ENCODE data around the gene HPCAL1. TPM values are rescaled to one million over a fixed set of nuclear protein-coding genes. Genes with fewer than 3 reads are reported as not detected.

Gene HPCAL1
- total RNA-seq, 1 donor = 34.4 TPM

GRCh38 chr2:10331702-10332401 is 29.1 kb downstream of the HPCAL1 start:
- TF ChIP-seq CTCF (IDR thresholded peaks at IDR 0.05; ENCODE audit: insufficient read depth, low read length) = no peak
- no peak overlapping the region for H3K4me3 ChIP-seq (ENCODE audit: low read depth, low read length)
- no peak for DNase-seq (ENCODE audit: low read depth)

GRCh38 chr2:10332402-10333246 is 29.9 kb downstream of the HPCAL1 start:
- DNase-seq (ENCODE audit: low read depth) = no peak
- no peak overlapping the region for H3K4me3 ChIP-seq (ENCODE audit: low read depth, low read length)
- no peak for TF ChIP-seq CTCF (IDR thresholded peaks at IDR 0.05; ENCODE audit: insufficient read depth, low read length)

- TF ChIP-seq CTCF (IDR thresholded peaks at IDR 0.05; ENCODE audit: insufficient read depth, low read length) = no peak
- H3K4me3 ChIP-seq (ENCODE audit: low read depth, low read length) = no peak overlapping the region
- no peak for DNase-seq (ENCODE audit: low read depth)
These were observed 30.5 kb downstream of the HPCAL1 start for GRCh38 chr2:10333247-10333613.

GRCh38 chr2:10333966-10334365 is 31.3 kb downstream of the HPCAL1 start:
- no peak overlapping the region for H3K4me3 ChIP-seq (ENCODE audit: low read depth, low read length)
- TF ChIP-seq CTCF (IDR thresholded peaks at IDR 0.05; ENCODE audit: insufficient read depth, low read length) = no peak
- DNase-seq (ENCODE audit: low read depth) = no peak

- H3K4me3 ChIP-seq (ENCODE audit: low read depth, low read length) = no peak overlapping the region
- TF ChIP-seq CTCF (IDR thresholded peaks at IDR 0.05; ENCODE audit: insufficient read depth, low read length) = no peak
- DNase-seq (ENCODE audit: low read depth) = no peak
These were observed 32.5 kb downstream of the HPCAL1 start for GRCh38 chr2:10335046-10335840.

- H3K4me3 ChIP-seq (ENCODE audit: low read depth, low read length) = no peak overlapping the region
- DNase-seq (ENCODE audit: low read depth) = no peak
- no peak for TF ChIP-seq CTCF (IDR thresholded peaks at IDR 0.05; ENCODE audit: insufficient read depth, low read length)
These were observed 33.6 kb downstream of the HPCAL1 start for GRCh38 chr2:10336283-10336682.

All from fibroblast of the aortic adventitia (primary cell).